Heart left ventricle (tissue), 16 donors: Measurements from ENCODE around the gene ARHGAP23. TPM values are rescaled to one million over a fixed set of nuclear protein-coding genes. Genes with fewer than 3 reads are reported as not detected.
A peak's percentile ranks its signal among the peaks of the same experiment; 100 is the strongest.
"Not testable (repeated sequence)": the region's sequence is repeated elsewhere in the genome, so short reads cannot be mapped to it uniquely, and the experiment has no call there.

Experiments used
- ATAC-seq, 4 donors: fragments of 200-7000 bp; cut with Tn5 transposase; one replicate each; pipeline ENCODE4 v1.9.1; 2020 to 2022; ENCODE audit warnings: moderate library complexity in 4 of 4, mild to moderate bottlenecking in 3 of 4, moderate number of reproducible peaks in 1 of 4
- DNase-seq, 5 donors: peaks; one replicate each; pipeline ENCODE4 v3.0.0-alpha.2; 2020
- H3K27ac ChIP-seq, 12 donors: fragments of 200-600 bp; sonication (generic) in 4 of 12; one replicate each; pipeline versions ENCODE4 v1.5.0 to v1.8.0; 2016 to 2022; ENCODE audit warnings: mild to moderate bottlenecking in 2 of 12
- H3K27me3 ChIP-seq, 9 donors: fragments of 200-600 bp; sonication (generic) in 2 of 9; one replicate each; pipeline versions ENCODE4 v1.5.1 to v1.8.0; 2016 to 2022; ENCODE audit warnings: mild to moderate bottlenecking in 3 of 9
- H3K36me3 ChIP-seq, 9 donors: fragments of 200-600 bp; sonication (generic) in 2 of 9; one replicate each; pipeline versions ENCODE4 v1.5.0 to v1.8.0; 2018 to 2022; ENCODE audit warnings: mild to moderate bottlenecking in 2 of 9
- H3K4me1 ChIP-seq, 12 donors: fragments of 200-600 bp; sonication (generic) in 4 of 12; one replicate each; pipeline versions ENCODE4 v1.5.0 to v1.8.0; 2016 to 2022; ENCODE audit warnings: mild to moderate bottlenecking in 3 of 12
- H3K4me3 ChIP-seq, 12 donors: fragments of 200-600 bp; sonication (generic) in 4 of 12; one replicate each; pipeline versions ENCODE4 v1.5.0 to v1.8.0; 2017 to 2022; ENCODE audit warnings: mild to moderate bottlenecking in 9 of 12, moderate library complexity in 4 of 12
- H3K9me3 ChIP-seq, 12 donors: fragments of 200-600 bp; sonication (generic) in 4 of 12; one replicate each; pipeline versions ENCODE4 v1.5.0 to v1.8.0; 2016 to 2022; ENCODE audit warnings: mild to moderate bottlenecking in 1 of 12
- POLR2A ChIP-seq, 2 donors: fragments of 450-650 bp; IDR thresholded peaks; one replicate each; pipeline ENCODE4 v1.6.1; 2017; ENCODE audit warnings: antibody characterized with exemption in 2 of 2, mild to moderate bottlenecking in 2 of 2, moderate library complexity in 2 of 2
- WGBS, 4 donors: extraction: QIAGEN DNeasy Blood & Tissue Kit in 2 of 4; methylation state at CpG; one replicate each; pipeline versions ENCODE4 v1.1.5 to v1.1.7; 2013 to 2018; 5-methylcytosine and 5-hydroxymethylcytosine counted together
- intact Hi-C, 10 donors: fragments of 100-400 bp; cut with DNase I; formaldehyde crosslinking; loops; one replicate each; pipeline versions ENCODE4 v1.11.1 to v1.14.2; 2022
- polyA plus RNA-seq, 2 donors: library from polyadenylated mRNA; stranded (reverse); fragments of 200-250 nt; gene quantifications; one replicate each; pipeline ENCODE4 v1.2.3, GENCODE V29; 2013
- total RNA-seq, 9 donors: library from RNA; depleted of rRNA in 2 of 9; stranded (reverse); fragments of >200 nt in 2 of 9; fragmentation: NEBNext Ultra II Directional in 3 of 9; extraction: Animal tissue kit (Norgen Biotek cat#: 25700) in 3 of 9; gene quantifications; one replicate each; pipeline versions ENCODE4 v1.1.0 to v1.2.4, GENCODE V29; 2016 to 2023
- TF ChIP-seq, protein P1 (sequence below), 12 donors: fragments of 200-600 bp; sonication (generic) in 4 of 12; IDR thresholded peaks; one replicate each; pipeline versions ENCODE4 v1.5.0 to v1.8.0; 2018 to 2022; ENCODE audit warnings: antibody characterized with exemption in 12 of 12, mild to moderate bottlenecking in 5 of 12
- donor health status: ischemic (EF 13 %, LVEDD 7.1; RV severe dilation, severe dysfunction).
- donor health status: healthy with polysubstance abuse.
- donor health status: DM: no; HTN: yes; CAD: no.
- donor health status: DM: no; HTN: no; CAD: no.
- donor health status: ischemic (EF 25% LVEDD 6.9; RV normal size, moderate dysfunction).
- donor health status: ischemic (EF 25% LVEDD 5.7; RV mildly dilated, moderate dysfunction).
- donor health status: healthy.
- donor health status: DM: yes; HTN: yes; CAD: no.
- donor health status: ischemic (EF 35%, LVEDD 5.7; RV mildly dilated, moderate dysfunction).
- donor health status: nonischemic (EF 11% LVEDD 7.7; RV severe dilation, severe dysfunction).
- donor health status: DM: yes; HTN: yes; CAD: no.
- donor health status: PGD.
- donor health status: ischemic (EF 29% LVEDD 5.4; RV normal size, mild dysfunction).
- donor health status: nonischemic (EF 23%, LVEDD 6.1; RV moderate dilation, normal function).

The ARHGAP23 gene
- total and polyA plus RNA-seq, 11 donors = 28.0 to 73.1 (median 66.3) TPM

DNA sequence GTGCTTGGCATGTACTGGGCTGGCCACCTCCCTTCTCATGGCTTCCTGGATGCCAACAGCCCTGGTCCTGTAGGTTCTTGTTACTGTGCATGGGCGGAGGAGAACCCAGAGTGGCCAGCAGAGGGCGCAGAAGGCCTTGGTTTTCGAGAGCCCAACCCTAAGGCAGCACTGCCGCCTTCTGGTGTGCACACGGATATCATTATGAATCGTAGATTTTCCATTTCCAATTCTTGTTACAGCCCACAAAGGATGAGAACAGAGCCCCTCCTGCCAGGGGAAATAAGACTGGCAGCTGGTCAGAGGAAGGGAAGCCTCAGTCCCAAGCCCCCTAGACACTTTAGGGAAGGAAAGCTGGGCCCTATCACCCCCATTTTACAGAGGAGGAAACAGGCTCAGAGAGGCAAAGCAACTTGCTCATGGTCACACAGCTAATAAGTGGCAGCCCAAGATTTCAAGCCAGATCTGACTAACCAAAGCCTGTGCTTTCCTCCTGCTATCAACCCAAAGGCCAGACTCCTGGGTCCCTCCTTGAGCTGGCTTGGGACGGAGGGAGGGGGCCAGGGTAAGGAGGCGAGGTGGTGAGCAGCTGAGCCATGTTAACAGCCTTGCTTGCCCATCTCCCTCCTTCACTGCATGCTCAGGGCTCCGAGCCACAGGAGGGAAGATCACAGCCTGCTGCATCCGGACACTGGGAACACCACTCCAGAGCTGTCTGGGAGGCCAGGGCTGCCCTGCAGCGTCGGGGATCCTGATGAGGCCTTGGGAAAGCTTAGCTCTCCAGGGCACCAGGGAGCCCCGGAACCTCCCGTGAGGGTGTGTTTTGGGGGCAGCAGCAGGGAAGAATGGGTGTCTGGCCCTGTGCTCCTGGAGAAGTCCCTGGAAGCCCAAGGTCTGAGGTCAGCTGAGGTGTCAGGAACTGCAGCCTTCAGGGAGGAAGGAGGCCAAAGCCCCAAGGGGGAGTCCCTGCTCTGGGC lies 64.1 kb downstream of the ARHGAP23 start:
- TF ChIP-seq, protein P1, sequence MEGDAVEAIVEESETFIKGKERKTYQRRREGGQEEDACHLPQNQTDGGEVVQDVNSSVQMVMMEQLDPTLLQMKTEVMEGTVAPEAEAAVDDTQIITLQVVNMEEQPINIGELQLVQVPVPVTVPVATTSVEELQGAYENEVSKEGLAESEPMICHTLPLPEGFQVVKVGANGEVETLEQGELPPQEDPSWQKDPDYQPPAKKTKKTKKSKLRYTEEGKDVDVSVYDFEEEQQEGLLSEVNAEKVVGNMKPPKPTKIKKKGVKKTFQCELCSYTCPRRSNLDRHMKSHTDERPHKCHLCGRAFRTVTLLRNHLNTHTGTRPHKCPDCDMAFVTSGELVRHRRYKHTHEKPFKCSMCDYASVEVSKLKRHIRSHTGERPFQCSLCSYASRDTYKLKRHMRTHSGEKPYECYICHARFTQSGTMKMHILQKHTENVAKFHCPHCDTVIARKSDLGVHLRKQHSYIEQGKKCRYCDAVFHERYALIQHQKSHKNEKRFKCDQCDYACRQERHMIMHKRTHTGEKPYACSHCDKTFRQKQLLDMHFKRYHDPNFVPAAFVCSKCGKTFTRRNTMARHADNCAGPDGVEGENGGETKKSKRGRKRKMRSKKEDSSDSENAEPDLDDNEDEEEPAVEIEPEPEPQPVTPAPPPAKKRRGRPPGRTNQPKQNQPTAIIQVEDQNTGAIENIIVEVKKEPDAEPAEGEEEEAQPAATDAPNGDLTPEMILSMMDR (IDR thresholded peaks at IDR 0.05) = peak; percentile 47 to 80 (median 61)
- H3K27ac ChIP-seq, H3K4me3 ChIP-seq, H3K9me3 ChIP-seq, H3K27me3 ChIP-seq, H3K4me1 ChIP-seq: not testable (repeated sequence)
- peak in 3 of 4 donors; percentile 68 to 76 (median 76) for ATAC-seq
- peak; percentile 81 to 94 (median 91) for DNase-seq
- 54 to 81% (median 56%) methylated on average over 5 to 14 of the region's 14 CpGs for WGBS, 4 donors
- peaks cover 0 to 97% (median 67%) of the 10 kb centered on the region in 9 donors for H3K36me3 ChIP-seq
- intact Hi-C loops = loop anchor here in 7 of 10 donors (1.0 to 5.0 kb wide), 3 partner anchors 70 to 175 kb away; no protein-coding TSS in a partner anchor

DNA sequence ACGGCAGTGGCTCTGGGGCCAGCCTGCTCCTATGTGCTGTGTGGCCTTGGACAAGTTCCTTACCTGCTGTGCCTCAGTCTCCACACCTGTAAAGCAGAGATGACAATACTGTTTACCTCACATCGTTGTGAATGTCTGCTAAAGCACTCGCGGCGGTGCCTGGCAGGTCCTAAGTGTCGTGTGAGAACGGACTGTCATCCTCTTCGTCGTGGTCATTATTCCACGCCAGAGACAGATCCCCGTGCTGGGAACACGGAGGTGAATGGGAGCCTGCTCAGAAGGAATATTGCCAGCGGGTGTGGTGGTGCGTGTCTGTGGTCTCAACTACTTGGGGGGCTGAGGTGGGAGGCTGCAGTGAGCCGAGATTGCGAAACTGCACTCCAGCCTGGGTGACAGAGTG lies 65.9 kb downstream of the ARHGAP23 start:
- not testable (repeated sequence) for H3K9me3 ChIP-seq, H3K4me1 ChIP-seq, H3K4me3 ChIP-seq, H3K27ac ChIP-seq, ATAC-seq, H3K27me3 ChIP-seq
- peaks cover 0 to 96% (median 79%) of the 10 kb centered on the region in 9 donors for H3K36me3 ChIP-seq
- DNase-seq = peak in 1 of 5 donors; percentile 56
- 92 to 95% (median 92%) methylated on average over 15 to 16 of the region's 16 CpGs for WGBS, 4 donors
- intact Hi-C loops = loop anchor here in 6 of 10 donors (5.0 kb wide), 2 partner anchors 72 to 173 kb away; no protein-coding TSS in a partner anchor

DNA sequence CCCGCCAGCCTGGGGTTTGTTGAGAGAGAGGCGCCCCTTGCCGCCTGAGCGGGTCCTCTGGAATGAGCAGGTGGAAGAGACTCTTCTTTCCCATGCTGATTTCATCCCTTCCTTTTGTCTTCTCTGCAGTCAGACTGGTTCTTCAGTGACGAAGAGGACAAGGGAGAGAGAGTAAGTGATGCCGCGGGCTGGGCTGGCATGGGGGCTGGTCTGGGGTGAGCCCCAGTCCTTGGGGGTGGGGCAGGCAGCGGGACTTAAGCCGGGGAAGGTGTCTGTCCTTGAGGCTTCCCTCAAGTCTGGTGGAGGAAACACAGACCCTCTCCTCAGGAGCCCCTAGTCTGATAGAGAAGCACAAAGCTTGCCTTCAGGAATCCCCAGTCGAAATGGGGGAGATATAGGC lies 69.4 kb downstream of the ARHGAP23 start:
- H3K27me3 ChIP-seq, H3K9me3 ChIP-seq, intact Hi-C loops, ATAC-seq, DNase-seq, H3K4me3 ChIP-seq, H3K27ac ChIP-seq, H3K4me1 ChIP-seq: not testable (repeated sequence)
- H3K36me3 ChIP-seq = peaks cover 0 to 94% (median 75%) of the 10 kb centered on the region in 9 donors
- WGBS, 4 donors = 86 to 92% (median 92%) methylated on average over 9 to 10 of the region's 10 CpGs

DNA sequence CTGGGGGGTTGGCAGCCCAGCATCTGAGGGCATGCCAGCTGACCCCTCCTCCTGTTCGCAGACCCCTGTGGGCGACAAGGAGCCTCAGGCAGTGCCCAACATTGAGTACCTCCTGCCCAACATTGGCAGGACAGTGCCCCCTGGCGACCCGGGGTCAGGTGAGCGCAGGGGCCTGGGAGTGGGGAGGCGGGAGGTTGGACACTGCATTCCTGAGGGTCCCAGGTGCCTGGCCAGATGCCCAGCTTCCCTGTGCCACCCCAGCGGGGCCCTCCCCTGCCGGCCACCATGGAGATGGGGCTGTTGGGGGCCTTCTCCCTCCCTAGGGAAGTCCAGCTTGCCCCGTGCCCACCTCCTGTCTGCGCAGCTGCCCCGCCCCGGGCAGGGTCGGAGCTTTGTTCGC lies 70.1 kb downstream of the ARHGAP23 start:
- DNase-seq = no peak

DNA sequence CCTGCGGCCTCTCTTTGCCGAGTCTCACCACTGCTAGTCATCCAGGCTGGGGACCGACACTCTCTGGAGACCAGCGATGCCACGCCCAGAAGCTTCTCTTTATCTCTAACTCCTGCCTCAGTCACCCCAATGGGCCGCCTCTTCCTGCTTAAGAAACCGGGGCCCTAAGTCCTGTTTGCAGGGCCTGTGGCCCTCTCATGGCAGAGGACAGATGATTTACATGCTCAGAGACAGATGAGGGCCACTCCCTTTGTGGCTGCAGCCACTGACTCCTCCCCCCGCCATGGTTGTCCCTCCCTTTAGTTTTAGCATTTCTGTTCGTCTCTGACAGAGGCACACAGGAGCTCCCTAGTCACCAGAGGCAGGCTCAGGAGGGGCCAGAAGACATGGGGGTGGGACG lies 71.0 kb downstream of the ARHGAP23 start:
- H3K4me3 ChIP-seq, intact Hi-C loops, H3K9me3 ChIP-seq, DNase-seq, ATAC-seq, H3K27ac ChIP-seq, H3K4me1 ChIP-seq, H3K27me3 ChIP-seq: not testable (repeated sequence)
- peaks cover 0 to 94% (median 74%) of the 10 kb centered on the region in 9 donors for H3K36me3 ChIP-seq
- WGBS, 4 donors = 88 to 92% (median 91%) methylated on average over 9 to 10 of the region's 10 CpGs

More for the DNA sequence above, 70.1 kb downstream of the ARHGAP23 start:
- intact Hi-C loops = no loop called here
- no peak for TF ChIP-seq POLR2A (IDR thresholded peaks at IDR 0.05)
- TF ChIP-seq, protein P1 (IDR thresholded peaks at IDR 0.05) = no peak
- no peaks in the 10 kb centered on the region for H3K27me3 ChIP-seq
- H3K27ac ChIP-seq = no peak overlapping the region
- WGBS, 4 donors = 86 to 90% (median 87%) methylated on average over 8 to 14 of the region's 14 CpGs
- no peak for ATAC-seq
- H3K9me3 ChIP-seq = no peaks in the 10 kb centered on the region
- H3K4me3 ChIP-seq = no peak overlapping the region
- H3K4me1 ChIP-seq = no peaks in the 10 kb centered on the region
- peaks cover 0 to 94% (median 75%) of the 10 kb centered on the region in 9 donors for H3K36me3 ChIP-seq

DNA sequence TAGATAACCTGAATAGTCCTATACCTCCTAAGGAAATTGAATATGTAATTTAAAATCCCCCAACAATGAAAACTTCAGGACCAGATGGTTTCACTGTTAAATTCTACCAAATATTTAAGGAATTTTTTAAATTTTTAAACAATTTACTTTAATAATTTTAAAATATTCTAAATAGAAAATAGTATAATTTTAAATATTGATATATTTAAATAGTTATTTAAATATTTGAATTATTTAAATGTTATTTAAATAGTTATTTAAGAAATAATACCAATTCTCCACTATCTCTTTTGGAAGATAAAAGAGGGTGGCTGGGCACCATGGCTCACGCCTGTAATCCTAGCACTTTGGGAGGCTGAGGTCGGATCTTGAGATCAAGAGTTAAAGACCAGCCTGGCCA lies 73.5 kb downstream of the ARHGAP23 start:
- 90 to 97% (median 94%) methylated on average over 2 of the region's 2 CpGs for WGBS, 4 donors
- intact Hi-C loops = loop anchor here in 1 of 10 donors (10.0 kb wide), 1 partner anchor 163 kb away; no protein-coding TSS in a partner anchor
- not testable (repeated sequence) for ATAC-seq, H3K9me3 ChIP-seq, H3K4me1 ChIP-seq, H3K27ac ChIP-seq, H3K27me3 ChIP-seq, DNase-seq, H3K4me3 ChIP-seq
- peaks cover 0 to 94% (median 75%) of the 10 kb centered on the region in 9 donors for H3K36me3 ChIP-seq

DNA sequence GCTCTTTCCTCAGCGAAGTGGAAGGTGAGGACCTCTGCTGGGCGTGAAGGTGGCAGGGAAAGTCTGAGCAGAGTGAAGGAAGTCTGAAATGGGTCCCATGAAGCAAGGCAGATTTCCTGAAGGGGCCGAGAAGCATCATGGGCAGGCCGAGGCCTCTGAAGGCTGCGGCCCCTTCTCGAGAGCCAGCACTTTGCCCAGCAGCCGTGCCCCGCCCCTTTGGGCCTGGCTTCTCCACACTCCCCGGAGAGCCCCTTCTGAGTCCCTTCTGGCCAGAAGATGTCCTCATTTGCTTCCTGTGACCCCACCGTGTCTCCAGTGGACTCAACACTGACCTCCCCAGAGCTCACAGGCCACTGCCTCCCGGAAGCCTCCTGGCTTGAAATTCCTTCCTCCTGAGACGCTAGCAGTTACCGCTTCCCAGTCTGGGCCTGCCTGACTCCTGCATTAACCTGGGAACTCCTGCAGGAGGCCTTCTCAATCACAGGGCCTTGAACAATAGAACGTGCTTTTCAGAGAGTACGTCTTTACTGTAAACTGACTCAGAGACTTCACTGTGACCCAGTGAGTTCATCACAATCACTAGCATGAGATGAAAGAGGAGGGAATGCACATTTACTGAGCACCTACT lies 75.1 kb downstream of the ARHGAP23 start:
- peaks cover 0 to 91% (median 65%) of the 10 kb centered on the region in 9 donors for H3K36me3 ChIP-seq
- not testable (repeated sequence) for H3K27me3 ChIP-seq, H3K27ac ChIP-seq, ATAC-seq, H3K4me3 ChIP-seq, DNase-seq, H3K4me1 ChIP-seq, H3K9me3 ChIP-seq
- intact Hi-C loops = loop anchor here in 1 of 10 donors (10.0 kb wide), 1 partner anchor 161 kb away; no protein-coding TSS in a partner anchor
- WGBS, 4 donors = 79 to 90% (median 84%) methylated on average over 13 to 15 of the region's 15 CpGs
